H1 (cell line): ENCODE data around the gene COPZ1. TPM values are rescaled to one million over a fixed set of nuclear protein-coding genes. Genes with fewer than 3 reads are reported as not detected.

Source experiments
- CTCF ChIA-PET: fragments of 300-600 bp; sonication (Branson Sonifier 250); formaldehyde crosslinking; loops from one replicate; lab custom pipeline; 2021; ENCODE audit not compliant: partially characterized antibody; lab: Charles Lee
- POLR2A ChIA-PET: fragments of 300-600 bp; sonication (Branson Sonifier 250); formaldehyde crosslinking; loops from one replicate; lab custom pipeline; 2021; ENCODE audit warnings: inconsistent platforms; ENCODE audit not compliant: partially characterized antibody; lab: Charles Lee
- DNase-seq, 2 experiments: peaks; one replicate each; pipeline versions ENCODE4 v3.0.0 to v3.0.0-alpha.2; 2010 to 2022; ENCODE audit warnings: low spot score in 2 of 2, low read depth in 1 of 2, mixed read lengths in 1 of 2
- FAIRE-seq: peaks from 2 replicates; lab custom pipeline; 2011; peaks lifted over from hg19 to GRCh38; lab: Jason Lieb, UNC
- H2AFZ ChIP-seq: 2 replicates; pipeline ENCODE4 v1.8.1; 2012; ENCODE audit warnings: low read length, inconsistent platforms
- H2AK5ac ChIP-seq: 2 replicates; pipeline ENCODE4 v1.6.1; 2013; ENCODE audit warnings: low read depth, low read length
- H2BK120ac ChIP-seq: replicated peaks from 2 replicates; pipeline ENCODE3; 2013; ENCODE audit warnings: low read depth, low read length, inconsistent platforms
- H2BK12ac ChIP-seq: 2 replicates; pipeline ENCODE4 v1.6.1; 2013; ENCODE audit warnings: low read depth, low read length
- H2BK15ac ChIP-seq: 2 replicates; pipeline ENCODE4 v1.6.1; 2013; ENCODE audit warnings: low read length
- H2BK20ac ChIP-seq: 2 replicates; pipeline ENCODE4 v1.6.1; 2013; ENCODE audit warnings: low read length
- H2BK5ac ChIP-seq: 2 replicates; pipeline ENCODE4 v1.6.1; 2013; ENCODE audit warnings: low read depth, low read length
- H3K14ac ChIP-seq: 2 replicates; pipeline ENCODE4 v1.6.1; 2013; ENCODE audit warnings: inconsistent platforms; ENCODE audit not compliant: insufficient read length
- H3K18ac ChIP-seq: 2 replicates; pipeline ENCODE4 v1.6.1; 2013; ENCODE audit warnings: low read length; ENCODE audit errors: extremely low read depth
- H3K23ac ChIP-seq: 2 replicates; pipeline ENCODE4 v1.6.1; 2013; ENCODE audit warnings: inconsistent platforms; ENCODE audit not compliant: insufficient read length
- H3K23me2 ChIP-seq: 2 replicates; pipeline ENCODE4 v1.6.1; 2013; ENCODE audit warnings: low read depth, low read length
- H3K27ac ChIP-seq: 2 replicates; pipeline ENCODE4 v1.6.1; 2011; ENCODE audit warnings: low read depth, low read length, inconsistent platforms
- H3K27me3 ChIP-seq, 4 experiments: replicated peaks in 1 of 4; 1 replicate in 1 of 4; 2 replicates in 3 of 4; pipeline versions ENCODE4 v1.6.1 to v1.8.1; 2011 to 2013; ENCODE audit warnings: low read length in 3 of 4, mild to moderate bottlenecking in 3 of 4, inconsistent platforms in 2 of 4, mixed read lengths in 2 of 4, moderate library complexity in 1 of 4; ENCODE audit not compliant: control insufficient read depth in 3 of 4, insufficient read depth in 3 of 4; ENCODE audit errors: extremely low read depth in 1 of 4
- H3K36me3 ChIP-seq, 4 experiments: 2 replicates each; pipeline versions ENCODE4 v1.6.1 to v1.8.1; 2011 to 2013; ENCODE audit warnings: mild to moderate bottlenecking in 4 of 4, low read length in 3 of 4, moderate library complexity in 2 of 4, control low read depth in 1 of 4, inconsistent platforms in 1 of 4; ENCODE audit not compliant: insufficient read depth in 4 of 4, control insufficient read depth in 2 of 4
- H3K4ac ChIP-seq: replicated peaks from 2 replicates; pipeline ENCODE3; 2013; ENCODE audit warnings: low read length, low read depth, mixed read lengths, inconsistent platforms; ENCODE audit not compliant: insufficient read length
- H3K4me1 ChIP-seq, 4 experiments: replicated peaks in 1 of 4; 1 replicate in 1 of 4; 2 replicates in 3 of 4; pipeline versions ENCODE4 v1.6.1 to v1.8.1; 2011 to 2013; ENCODE audit warnings: low read length in 3 of 4, inconsistent platforms in 2 of 4, mixed read lengths in 1 of 4; ENCODE audit not compliant: insufficient read depth in 4 of 4, control insufficient read depth in 3 of 4
- H3K4me2 ChIP-seq, 2 experiments: 2 replicates each; pipeline versions ENCODE4 v1.6.1 to v1.8.1; 2011 to 2013; ENCODE audit warnings: low read depth in 2 of 2, low read length in 2 of 2, control low read depth in 1 of 2, inconsistent platforms in 1 of 2, mild to moderate bottlenecking in 1 of 2; ENCODE audit not compliant: insufficient read depth in 1 of 2
- H3K4me3 ChIP-seq, 4 experiments: fragments of 200-600, 300-600 bp in 1 of 4; sonication (generic), shearing (Covaris generic), sonication (Bioruptor Twin) in 1 of 4; 2 replicates each; pipeline versions ENCODE4 v1.5.1 to v1.8.1; 2011 to 2016; ENCODE audit warnings: low read length in 4 of 4, low read depth in 3 of 4, control low read depth in 2 of 4, inconsistent platforms in 2 of 4, mild to moderate bottlenecking in 2 of 4, mixed read lengths in 1 of 4, moderate library complexity in 1 of 4; ENCODE audit not compliant: insufficient read depth in 2 of 4; ENCODE audit errors: extremely low read depth in 1 of 4
- H3K56ac ChIP-seq: replicated peaks from 2 replicates; pipeline ENCODE3; 2013; ENCODE audit warnings: low read depth, mild to moderate bottlenecking, mixed read lengths, low read length, inconsistent platforms; ENCODE audit not compliant: insufficient read length
- H3K79me1 ChIP-seq: 2 replicates; pipeline ENCODE4 v1.6.1; 2013; ENCODE audit warnings: low read depth, low read length, control low read depth
- H3K79me2 ChIP-seq, 2 experiments: 2 replicates each; pipeline versions ENCODE4 v1.6.1 to v1.8.1; 2012 to 2013; ENCODE audit warnings: low read length in 2 of 2, mild to moderate bottlenecking in 2 of 2, inconsistent platforms in 1 of 2; ENCODE audit not compliant: insufficient read depth in 2 of 2, control insufficient read depth in 1 of 2
- H3K9ac ChIP-seq, 4 experiments: replicated peaks in 1 of 4; 1 replicate in 1 of 4; 2 replicates in 3 of 4; pipeline versions ENCODE4 v1.6.1 to v1.8.1; 2011 to 2013; ENCODE audit warnings: low read depth in 3 of 4, low read length in 3 of 4, control low read depth in 2 of 4, mild to moderate bottlenecking in 2 of 4, moderate library complexity in 2 of 4, inconsistent platforms in 1 of 4; ENCODE audit errors: extremely low read depth in 1 of 4
- H3K9me3 ChIP-seq, 2 experiments: 2 replicates each; pipeline versions ENCODE4 v1.6.1 to v1.8.1; 2012 to 2013; ENCODE audit warnings: mild to moderate bottlenecking in 2 of 2, moderate library complexity in 2 of 2, control low read depth in 1 of 2, inconsistent platforms in 1 of 2, low read depth in 1 of 2, low read length in 1 of 2, mixed read lengths in 1 of 2; ENCODE audit not compliant: insufficient read depth in 2 of 2
- H4K20me1 ChIP-seq, 2 experiments: replicated peaks in 1 of 2; 2 replicates each; pipeline versions ENCODE3 to v1.8.1; 2011 to 2013; ENCODE audit warnings: inconsistent platforms in 2 of 2, low read length in 2 of 2, mild to moderate bottlenecking in 1 of 2; ENCODE audit not compliant: insufficient read depth in 2 of 2, control insufficient read depth in 1 of 2
- H4K5ac ChIP-seq: 2 replicates; pipeline ENCODE4 v1.6.1; 2013; ENCODE audit warnings: low read length, low read depth, mixed read lengths, inconsistent platforms; ENCODE audit not compliant: insufficient read length
- H4K8ac ChIP-seq: 2 replicates; pipeline ENCODE4 v1.8.0; 2013; ENCODE audit warnings: mild to moderate bottlenecking, moderate library complexity, low read length, inconsistent platforms; ENCODE audit not compliant: insufficient read depth; ENCODE audit errors: extremely low read depth
- H4K91ac ChIP-seq: replicated peaks from 2 replicates; pipeline ENCODE3; 2013; ENCODE audit warnings: low read length, mixed read lengths, inconsistent platforms; ENCODE audit not compliant: insufficient read length
- ASH2L ChIP-seq: fragments of 200-600, 300-600 bp; sonication (generic); IDR thresholded peaks from one replicate; pipeline ENCODE4 v1.7.1; 2017; ENCODE audit warnings: low read length
- KDM1A ChIP-seq: fragments of 200-600, 300-600 bp; sonication (generic); IDR thresholded peaks from 2 replicates; pipeline ENCODE4 v1.7.1; 2016; ENCODE audit warnings: mild to moderate bottlenecking, low read length, borderline replicate concordance
- SIN3A ChIP-seq, 2 experiments: IDR thresholded peaks in 1 of 2; conservative IDR thresholded peaks in 1 of 2; 2 replicates each; pipeline ENCODE4 v1.6.1; 2011 to 2012; ENCODE audit warnings: low read length in 2 of 2, improper control_type of control experiment in 1 of 2, low read depth in 1 of 2, mild to moderate bottlenecking in 1 of 2
- SP1 ChIP-seq: IDR thresholded peaks from 2 replicates; pipeline ENCODE4 v1.6.1; 2011; ENCODE audit warnings: low read depth, low read length
- WGBS, 2 experiments: shearing (Covaris generic) in 1 of 2; methylation state at CpG; one replicate each; pipeline versions ENCODE4 v1.1.6 to v1.1.7; 2013 to 2015; ENCODE audit warnings: low lambda C conversion rate in 2 of 2, mixed read lengths in 2 of 2, inconsistent platforms in 1 of 2, low coverage in 1 of 2, missing lambda C conversion rate in 1 of 2; ENCODE audit not compliant: insufficient replicate concordance in 2 of 2, insufficient coverage in 1 of 2, insufficient read length in 1 of 2; ENCODE audit errors: extremely low coverage in 1 of 2, missing lambda C conversion rate in 1 of 2; 5-methylcytosine and 5-hydroxymethylcytosine counted together
- polyA plus RNA-seq, 7 experiments: library from polyadenylated mRNA; depleted of rRNA in 3 of 7; stranded (reverse) in 5 of 7; unstranded in 2 of 7; fragments of >200 nt in 5 of 7; fragments of 200-250 nt in 2 of 7; gene quantifications; 1 replicate in 5 of 7; 2 replicates in 1 of 7; 4 replicates in 1 of 7; pipeline versions ENCODE4 v1.2.1 to v1.2.3, GENCODE V29; 2011 to 2013; ENCODE audit warnings: missing spikeins in 2 of 7, mixed read lengths in 2 of 7
- total RNA-seq: library from RNA; stranded (reverse); fragmentation: NEBNext Ultra II Directional; extraction: Animal tissue kit (Norgen Biotek cat#: 25700); gene quantifications from 2 replicates; pipeline ENCODE4 v1.2.1, GENCODE V29; 2021

COPZ1 gene
- total and polyA plus RNA-seq, 2 of the 8 experiments (the other 6 are each of a cell fraction or from before 2014, with no cell fraction given), result 103 to 133 TPM

DNA sequence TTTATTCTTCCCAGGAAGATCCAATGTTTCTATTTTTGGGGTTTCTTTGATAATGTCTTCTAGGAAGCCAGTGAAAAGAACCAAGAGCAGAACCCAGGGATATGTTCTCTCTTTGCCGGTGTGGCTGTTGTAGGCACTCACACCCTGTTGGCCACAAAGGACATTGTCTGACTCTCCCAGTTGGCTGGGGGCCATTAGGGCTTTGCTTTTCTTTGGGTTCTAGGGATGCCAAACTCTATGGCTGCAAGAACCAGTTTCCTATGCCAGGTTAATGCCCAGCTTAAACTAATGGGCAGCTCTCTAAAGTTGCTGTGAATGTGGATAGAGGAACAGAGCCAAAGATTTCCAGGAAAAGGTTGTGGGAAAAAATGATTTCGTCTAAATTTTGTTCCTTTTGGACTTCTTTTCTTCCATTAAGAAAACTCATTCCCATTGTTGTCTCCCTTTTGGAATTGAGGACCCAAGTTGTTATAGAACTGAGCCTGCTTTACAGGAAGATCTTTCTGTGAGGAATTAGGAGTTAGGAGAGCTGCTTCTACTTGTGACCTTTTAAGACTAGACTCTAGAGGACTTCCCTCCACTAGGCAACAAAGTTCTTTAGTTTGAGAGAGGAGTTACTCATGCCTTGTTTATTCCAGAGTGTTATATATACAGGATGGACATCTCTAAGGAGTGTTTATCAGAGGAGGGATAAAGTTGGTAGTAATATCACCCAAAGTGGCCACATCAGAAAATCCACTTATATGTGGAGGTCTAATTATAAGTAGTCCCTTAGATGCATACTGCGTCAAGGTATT, 13.1 kb downstream of the COPZ1 start:
- Histone ChIP-seq H2BK12ac (no peak overlapping the region), H3K18ac (no peak overlapping the region), H2BK120ac (no peak overlapping the region), H3K56ac (no peak overlapping the region), H3K4me3 (no peak overlapping the region), H3K4ac (no peak overlapping the region), H3K9ac (no peak overlapping the region), H2AK5ac (no peak overlapping the region), H2BK20ac (no peak overlapping the region), H3K4me2 (no peak overlapping the region), H3K23me2 (no peaks in the 10 kb centered on the region; the same call in 1 of the 2 replicates), H3K23ac (no peak overlapping the region), H3K14ac (no peak overlapping the region), H3K79me1 (peaks cover 3% of the 10 kb centered on the region; the same call in 1 of the 2 replicates), H2BK15ac (no peak overlapping the region), H3K79me2 (no peaks in the 10 kb centered on the region; a peak in 1 of 4 replicates), H4K20me1 (peaks cover 2 to 5% of the 10 kb centered on the region in 2 experiments), H3K27me3 (no peaks in the 10 kb centered on the region), H3K4me1 (no peaks in the 10 kb centered on the region), H3K9me3 (no peaks in the 10 kb centered on the region), H4K8ac (no peak overlapping the region), H2BK5ac (no peak overlapping the region), H4K5ac (no peak overlapping the region), H2AFZ (no peak overlapping the region), H3K36me3 (peaks cover 3 to 14% (median 9%) of the 10 kb centered on the region in 4 experiments; a peak in 5 of 8 replicates), H3K27ac (no peak overlapping the region), H4K91ac (no peak overlapping the region)
- ChIA-PET POLR2A (interaction anchor here (1.0 to 16.2 kb wide), 9 partner anchors 9 to 58 kb away, joined by 3 to 166 read pairs (median 18); partner anchors contain the start of genes CBX5, COPZ1 and HNRNPA1), CTCF (interaction anchor here (0.6 to 34.6 kb wide), 23 partner anchors 6 to 124 kb away, joined by 3 to 618 read pairs (median 7); partner anchors contain the start of genes COPZ1 and NFE2)
- DNase-seq (no peak), FAIRE-seq (no peak)
- 96% methylated on average over 3 of the region's 3 CpGs; no CpG with 5 or more reads in 1 of the 2 experiments for WGBS, 2 experiments
- no peak for TF ChIP-seq KDM1A
- TF ChIP-seq ASH2L, result no peak
- no peak for TF ChIP-seq SIN3A (conservative IDR thresholded peaks at IDR 0.05 in 1 of 2, IDR thresholded peaks at IDR 0.05 in 1 of 2; ENCODE audit: low read depth in 1 of 2, low read length in 2 of 2)
- no peak for TF ChIP-seq SP1
